Breast epithelium (tissue), 3 donors: ENCODE results near the gene POLR1C.

ENCODE experiments used
- POLR2A ChIP-seq: fragments of 450-650 bp; IDR thresholded peaks from one replicate; pipeline ENCODE4 v1.6.1; 2016; ENCODE audit warnings: antibody characterized with exemption, mild to moderate bottlenecking, moderate library complexity
- TF ChIP-seq, protein P1 (sequence below), 3 donors: fragments of 450-650 bp; IDR thresholded peaks; one replicate each; pipeline ENCODE4 v1.5.1; 2016 to 2017; ENCODE audit warnings: antibody characterized with exemption in 3 of 3, mild to moderate bottlenecking in 3 of 3, moderate library complexity in 3 of 3

DNA sequence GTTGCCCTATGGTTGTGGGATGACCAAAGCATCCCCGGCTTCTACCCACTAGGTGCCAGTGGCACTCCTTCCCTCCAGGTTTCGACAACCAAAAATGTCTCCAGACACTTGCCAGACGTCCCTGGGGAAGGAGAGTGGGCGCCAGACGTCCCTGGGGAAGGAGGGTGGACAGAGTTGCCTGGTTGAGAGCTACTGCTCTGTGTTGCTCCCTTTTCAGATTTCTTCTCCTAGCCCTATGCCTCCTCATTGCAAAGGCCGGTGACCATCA lies 19.8 kb upstream of the POLR1C start:
- TF ChIP-seq POLR2A, result no peak
- TF ChIP-seq, protein P1, sequence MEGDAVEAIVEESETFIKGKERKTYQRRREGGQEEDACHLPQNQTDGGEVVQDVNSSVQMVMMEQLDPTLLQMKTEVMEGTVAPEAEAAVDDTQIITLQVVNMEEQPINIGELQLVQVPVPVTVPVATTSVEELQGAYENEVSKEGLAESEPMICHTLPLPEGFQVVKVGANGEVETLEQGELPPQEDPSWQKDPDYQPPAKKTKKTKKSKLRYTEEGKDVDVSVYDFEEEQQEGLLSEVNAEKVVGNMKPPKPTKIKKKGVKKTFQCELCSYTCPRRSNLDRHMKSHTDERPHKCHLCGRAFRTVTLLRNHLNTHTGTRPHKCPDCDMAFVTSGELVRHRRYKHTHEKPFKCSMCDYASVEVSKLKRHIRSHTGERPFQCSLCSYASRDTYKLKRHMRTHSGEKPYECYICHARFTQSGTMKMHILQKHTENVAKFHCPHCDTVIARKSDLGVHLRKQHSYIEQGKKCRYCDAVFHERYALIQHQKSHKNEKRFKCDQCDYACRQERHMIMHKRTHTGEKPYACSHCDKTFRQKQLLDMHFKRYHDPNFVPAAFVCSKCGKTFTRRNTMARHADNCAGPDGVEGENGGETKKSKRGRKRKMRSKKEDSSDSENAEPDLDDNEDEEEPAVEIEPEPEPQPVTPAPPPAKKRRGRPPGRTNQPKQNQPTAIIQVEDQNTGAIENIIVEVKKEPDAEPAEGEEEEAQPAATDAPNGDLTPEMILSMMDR (IDR thresholded peaks at IDR 0.05), result no peak
